ENCODE results near the gene TBC1D4.

Gene TBC1D4

GRCh38 chr13:75482070-75482819 is at the start of gene TBC1D4:
TBC1D4 (minus strand) TSS chr13:75482169; CDS start chr13:75481767, 402 bp downstream.
- H3K27ac Mint-ChIP-seq, result peak within 1 kb of the TSS; percentile 71
- no peaks in the 10 kb centered on the region for H3K9me3 Mint-ChIP-seq

DNA sequence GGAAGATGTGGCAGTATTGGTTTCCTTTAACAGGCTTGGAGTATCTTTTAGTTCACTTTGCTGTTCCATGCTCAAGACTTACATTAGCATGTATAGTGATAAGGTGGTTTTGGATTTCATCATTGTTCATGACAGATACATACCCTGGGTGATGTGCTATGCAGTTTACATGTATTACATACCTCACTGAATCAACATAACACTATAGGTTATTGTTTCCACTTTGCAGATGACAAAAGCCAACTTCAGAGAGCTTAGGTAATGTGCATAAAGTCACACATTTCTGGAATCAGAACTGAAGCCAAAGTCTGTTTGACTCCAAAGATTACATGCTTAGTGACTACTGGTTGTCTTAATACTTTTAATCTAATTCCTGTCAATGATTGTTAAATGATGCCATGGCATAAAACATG is 48.6 kb upstream of the TBC1D4 start:
- H3K9me3 Mint-ChIP-seq, result peaks cover 0 to 2% of the 10 kb centered on the region in 2 donors
- H3K4me3 Mint-ChIP-seq, result peak overlapping the region in 1 of 2 donors; percentile 47
- DNase-seq (no peak), ATAC-seq (replicated peaks) (peak in 1 of 2 donors; percentile 42)
- peaks cover 11 to 31% of the 10 kb centered on the region in 2 donors for H3K4me1 Mint-ChIP-seq
- H3K27me3 Mint-ChIP-seq, result no peaks in the 10 kb centered on the region
- H3K36me3 Mint-ChIP-seq, result peaks cover 27 to 33% of the 10 kb centered on the region in 2 donors
- H3K27ac Mint-ChIP-seq, result no peak overlapping the region

More at GRCh38 chr13:75482070-75482819, at the start of gene TBC1D4:
- ATAC-seq (replicated peaks) (peak; percentile 88), DNase-seq (peak; percentile 74)
- Mint-ChIP-seq H3K36me3 (peaks cover 0 to 3% of the 10 kb centered on the region in 2 donors), H3K4me1 (peaks cover 12 to 32% of the 10 kb centered on the region in 2 donors), H3K27me3 (peaks cover 43 to 67% of the 10 kb centered on the region in 2 donors), H3K4me3 (peak within 1 kb of the TSS; percentile 89 to 99)

GRCh38 chr13:75521956-75522355 is 40.0 kb upstream of the TBC1D4 start:
- H3K27me3 Mint-ChIP-seq, result no peaks in the 10 kb centered on the region
- H3K27ac Mint-ChIP-seq, result no peak overlapping the region
- H3K4me1 Mint-ChIP-seq, result peaks cover 3 to 8% of the 10 kb centered on the region in 2 donors
- peaks cover 0 to 9% of the 10 kb centered on the region in 2 donors for H3K9me3 Mint-ChIP-seq
- H3K4me3 Mint-ChIP-seq, result no peak overlapping the region
- no peak for ATAC-seq (replicated peaks)
- no peak for DNase-seq
- peaks cover 7 to 8% of the 10 kb centered on the region in 2 donors for H3K36me3 Mint-ChIP-seq

- H3K9me3 Mint-ChIP-seq, result peaks cover 0 to 12% of the 10 kb centered on the region in 2 donors
- H3K36me3 Mint-ChIP-seq, result peaks cover 1 to 2% of the 10 kb centered on the region in 2 donors
- DNase-seq (no peak), ATAC-seq (replicated peaks) (no peak)
- no peak overlapping the region for H3K4me3 Mint-ChIP-seq
- H3K27me3 Mint-ChIP-seq, result no peaks in the 10 kb centered on the region
- peaks cover 6 to 16% of the 10 kb centered on the region in 2 donors for H3K4me1 Mint-ChIP-seq
- H3K27ac Mint-ChIP-seq, result no peak overlapping the region
Observed at GRCh38 chr13:75518439-75519088, 36.6 kb upstream of the TBC1D4 start.

DNA sequence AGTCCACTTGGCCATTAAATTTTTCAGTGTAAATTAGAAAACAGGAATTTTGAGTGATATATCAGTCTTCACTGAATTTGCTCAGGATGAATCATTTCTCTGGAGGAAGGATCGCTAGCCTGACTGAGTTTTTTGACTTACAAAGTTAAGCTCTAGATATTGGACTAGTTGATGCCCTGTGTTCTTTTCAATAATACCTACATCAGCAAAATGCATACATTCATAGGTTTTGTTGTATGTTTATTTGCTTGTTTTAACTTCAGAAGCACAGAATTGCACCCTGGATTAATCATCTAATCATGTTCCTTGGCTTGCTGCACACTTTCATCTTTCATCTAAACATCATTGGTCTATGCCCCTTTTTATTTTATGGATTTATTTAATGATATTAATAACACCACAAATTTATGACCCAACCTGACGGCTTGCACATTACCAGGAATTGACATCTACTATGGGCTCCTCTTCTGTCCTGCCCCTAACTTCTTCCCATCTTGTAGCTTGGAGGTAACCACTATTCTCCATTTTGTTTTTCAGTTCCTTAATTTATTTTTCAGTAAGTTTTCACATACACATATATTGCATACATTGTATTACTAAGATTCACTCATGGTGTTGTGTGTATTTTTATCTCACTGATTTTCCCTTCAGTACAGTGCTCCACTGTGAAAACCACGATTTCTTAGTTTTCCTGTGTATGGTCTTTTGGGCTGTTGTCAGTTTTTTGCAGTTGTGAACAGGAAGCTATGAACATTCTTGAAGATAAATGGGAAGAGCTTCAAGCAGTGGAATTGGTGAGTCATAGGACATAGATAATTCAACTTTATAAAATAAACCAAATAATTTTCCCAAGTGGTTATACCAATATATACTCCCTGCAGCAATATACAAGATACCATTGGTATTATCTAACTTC is 32.4 kb upstream of the TBC1D4 start:
- DNase-seq (no peak), ATAC-seq (replicated peaks) (peak; percentile 56 to 58)
- H3K4me1 Mint-ChIP-seq, result peaks cover 17 to 36% of the 10 kb centered on the region in 2 donors
- H3K9me3 Mint-ChIP-seq, result peaks cover 0 to 3% of the 10 kb centered on the region in 2 donors
- H3K27me3 Mint-ChIP-seq, result no peaks in the 10 kb centered on the region
- no peak overlapping the region for H3K4me3 Mint-ChIP-seq
- no peak overlapping the region for H3K27ac Mint-ChIP-seq
- peaks cover 0 to 2% of the 10 kb centered on the region in 2 donors for H3K36me3 Mint-ChIP-seq

DNA sequence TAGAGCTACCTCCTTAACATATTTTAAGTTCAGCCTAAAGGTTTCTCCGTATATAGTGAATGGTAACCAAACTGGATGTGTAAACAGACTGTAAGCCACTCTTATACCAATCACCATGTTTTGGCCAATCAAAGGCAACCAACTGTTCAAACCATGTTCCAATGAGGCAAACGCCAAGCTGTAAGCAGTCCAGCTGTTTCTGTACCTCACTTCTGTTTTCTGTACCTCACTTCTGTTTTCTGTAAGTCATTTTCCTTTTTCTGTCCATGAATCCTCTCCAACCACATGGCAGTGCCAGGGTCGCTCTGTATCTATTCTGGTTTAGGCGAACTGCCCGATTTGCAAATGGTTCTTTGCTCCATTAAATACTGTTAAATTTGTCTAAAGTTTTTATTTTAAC is 31.3 kb upstream of the TBC1D4 start:
- H3K4me3 Mint-ChIP-seq, result peak overlapping the region; percentile 3 to 17
- peaks cover 17 to 36% of the 10 kb centered on the region in 2 donors for H3K4me1 Mint-ChIP-seq
- ATAC-seq (replicated peaks) (peak; percentile 35 to 59), DNase-seq (no peak)
- H3K36me3 Mint-ChIP-seq, result no peaks in the 10 kb centered on the region
- H3K9me3 Mint-ChIP-seq, result peaks cover 0 to 3% of the 10 kb centered on the region in 2 donors
- H3K27ac Mint-ChIP-seq, result no peak overlapping the region
- no peaks in the 10 kb centered on the region for H3K27me3 Mint-ChIP-seq

- no peaks in the 10 kb centered on the region for H3K36me3 Mint-ChIP-seq
- peaks cover 20 to 43% of the 10 kb centered on the region in 2 donors for H3K4me1 Mint-ChIP-seq
- H3K27ac Mint-ChIP-seq, result no peak overlapping the region
- H3K9me3 Mint-ChIP-seq, result peaks cover 0 to 3% of the 10 kb centered on the region in 2 donors
- ATAC-seq (replicated peaks), result peak; percentile 76 to 81
- no peaks in the 10 kb centered on the region for H3K27me3 Mint-ChIP-seq
- peak overlapping the region; percentile 4 to 5 for H3K4me3 Mint-ChIP-seq
- no peak for DNase-seq
Observed at GRCh38 chr13:75512253-75512652, 30.3 kb upstream of the TBC1D4 start.

- no peak for DNase-seq
- Mint-ChIP-seq H3K9me3 (peaks cover 0 to 3% of the 10 kb centered on the region in 2 donors), H3K27ac (no peak overlapping the region), H3K27me3 (no peaks in the 10 kb centered on the region), H3K4me1 (peaks cover 20 to 45% of the 10 kb centered on the region in 2 donors), H3K36me3 (no peaks in the 10 kb centered on the region), H3K4me3 (no peak overlapping the region)
- ATAC-seq (replicated peaks), result no peak
Observed at GRCh38 chr13:75511051-75511625, 29.2 kb upstream of the TBC1D4 start.

GRCh38 chr13:75508002-75508548 is 26.1 kb upstream of the TBC1D4 start:
- H3K4me1 Mint-ChIP-seq, result peaks cover 15 to 32% of the 10 kb centered on the region in 2 donors
- no peak for ATAC-seq (replicated peaks)
- H3K27me3 Mint-ChIP-seq, result no peaks in the 10 kb centered on the region
- H3K4me3 Mint-ChIP-seq, result no peak overlapping the region
- no peaks in the 10 kb centered on the region for H3K36me3 Mint-ChIP-seq
- H3K9me3 Mint-ChIP-seq, result no peaks in the 10 kb centered on the region
- H3K27ac Mint-ChIP-seq, result no peak overlapping the region
- no peak for DNase-seq

GRCh38 chr13:75507027-75508001 is 25.3 kb upstream of the TBC1D4 start:
- DNase-seq (no peak), ATAC-seq (replicated peaks) (peak; percentile 55 to 64)
- Mint-ChIP-seq H3K4me3 (no peak overlapping the region), H3K27ac (peak overlapping the region; percentile 47), H3K9me3 (no peaks in the 10 kb centered on the region), H3K36me3 (no peaks in the 10 kb centered on the region), H3K27me3 (no peaks in the 10 kb centered on the region), H3K4me1 (peaks cover 10 to 25% of the 10 kb centered on the region in 2 donors)

DNA sequence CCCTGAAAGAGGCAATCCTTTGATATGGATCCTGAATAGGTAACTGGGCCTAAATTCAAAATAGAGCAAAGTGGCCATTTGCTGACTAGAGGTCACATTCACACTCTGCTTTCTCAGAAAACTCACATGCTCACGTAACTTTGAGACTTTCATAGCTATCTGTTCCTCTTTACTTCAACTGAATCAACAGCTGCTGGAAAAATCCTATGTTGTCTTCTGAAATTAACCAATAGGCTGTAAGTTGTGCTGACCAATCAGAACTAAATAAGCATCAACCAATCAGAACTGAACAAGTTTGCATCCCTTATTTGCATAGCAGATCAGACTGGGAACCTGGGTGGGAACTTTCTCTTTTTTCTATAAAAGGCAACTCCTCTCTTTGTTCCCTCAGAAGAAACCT is 24.0 kb upstream of the TBC1D4 start:
- Mint-ChIP-seq H3K4me3 (no peak overlapping the region), H3K27me3 (no peaks in the 10 kb centered on the region), H3K4me1 (peaks cover 5 to 17% of the 10 kb centered on the region in 2 donors), H3K36me3 (no peaks in the 10 kb centered on the region), H3K27ac (no peak overlapping the region), H3K9me3 (no peaks in the 10 kb centered on the region)
- DNase-seq (no peak), ATAC-seq (replicated peaks) (peak in 1 of 2 donors; percentile 28)

DNA sequence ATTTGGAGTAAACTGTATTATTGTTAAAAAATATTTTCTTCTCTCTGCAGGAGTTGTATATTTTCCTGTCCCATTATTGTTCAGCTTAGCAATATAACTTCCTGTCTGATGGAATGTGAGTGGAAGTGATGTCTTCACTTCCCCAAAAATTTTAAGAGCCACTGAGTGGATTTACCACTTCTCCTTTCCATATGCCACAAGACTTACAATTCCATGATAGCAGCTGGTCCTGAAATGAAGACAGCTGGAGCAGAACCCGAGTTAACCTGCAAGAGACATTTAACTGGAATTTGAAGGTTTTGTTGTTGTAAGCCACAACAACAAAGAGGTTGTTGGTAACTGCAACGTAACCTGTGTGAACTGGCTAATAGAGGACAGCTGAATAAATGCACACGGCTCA is 23.4 kb upstream of the TBC1D4 start:
- peak in 1 of 2 donors; percentile 52 for ATAC-seq (replicated peaks)
- no peaks in the 10 kb centered on the region for H3K9me3 Mint-ChIP-seq
- no peak for DNase-seq
- H3K27ac Mint-ChIP-seq, result no peak overlapping the region
- H3K4me3 Mint-ChIP-seq, result no peak overlapping the region
- H3K4me1 Mint-ChIP-seq, result peaks cover 5 to 17% of the 10 kb centered on the region in 2 donors
- H3K36me3 Mint-ChIP-seq, result no peaks in the 10 kb centered on the region
- H3K27me3 Mint-ChIP-seq, result no peaks in the 10 kb centered on the region

Measured in stimulated activated naive B cell treated with anti-CD40 and anti-IgM and Interleukin-4, amounts not matched to agents 10 μg/mL and 1 μg/mL and 100 μg/mL, for 72 hours (primary cell).